ENCODE measurements around the gene C17orf67. TPM values are rescaled to one million over a fixed set of nuclear protein-coding genes. Genes with fewer than 3 reads are reported as not detected.
A peak's percentile ranks its signal among the peaks of the same experiment; 100 is the strongest.

C17orf67 gene
- total and polyA plus RNA-seq, 2 experiments from 2014 or later: 1.2 to 1.3 TPM

GRCh38 chr17:56815711-56816110 is 18.0 kb downstream of the C17orf67 start:
- DNase-seq: peak; percentile 65
- Histone ChIP-seq H2AFZ (no peak overlapping the region), H3K36me3 (ENCODE audit: low read depth) (no peaks in the 10 kb centered on the region), H3K9me3 (ENCODE audit: low read depth) (no peaks in the 10 kb centered on the region), H3K4me1 (ENCODE audit: insufficient read depth) (no peaks in the 10 kb centered on the region), H3K27me3 (replicated peaks; ENCODE audit: insufficient read depth) (no peaks in the 10 kb centered on the region), H3K9me2 (ENCODE audit: insufficient read depth) (no peaks in the 10 kb centered on the region), H3K4me2 (ENCODE audit: unreplicated experiment) (peak overlapping the region; percentile 4), H3K9ac (no peak overlapping the region), H3K4me3 (no peak overlapping the region), H3K79me2 (ENCODE audit: insufficient read depth) (no peaks in the 10 kb centered on the region), H3K27ac (no peak overlapping the region), H4K20me1 (ENCODE audit: insufficient read depth) (no peaks in the 10 kb centered on the region), H3F3A (ENCODE audit: insufficient read depth) (no peaks in the 10 kb centered on the region)
- no peak for TF ChIP-seq EZH2 (IDR thresholded peaks at IDR 0.05; ENCODE audit: insufficient read depth, poor library complexity, severe bottlenecking)
- no peak for TF ChIP-seq EZH2phosphoT487 (IDR thresholded peaks at IDR 0.05; ENCODE audit: insufficient read depth, low read depth)
- 62 to 67% methylated on average over 6 of the region's 6 CpGs for WGBS, 2 experiments (ENCODE audit: low coverage in 1 of 2, low lambda C conversion rate in 2 of 2, missing lambda C conversion rate in 2 of 2)
- in situ Hi-C loops (cut with MboI): loop anchor here (5.0 kb wide), 1 partner anchor 127 kb away; no protein-coding TSS in a partner anchor

DNA sequence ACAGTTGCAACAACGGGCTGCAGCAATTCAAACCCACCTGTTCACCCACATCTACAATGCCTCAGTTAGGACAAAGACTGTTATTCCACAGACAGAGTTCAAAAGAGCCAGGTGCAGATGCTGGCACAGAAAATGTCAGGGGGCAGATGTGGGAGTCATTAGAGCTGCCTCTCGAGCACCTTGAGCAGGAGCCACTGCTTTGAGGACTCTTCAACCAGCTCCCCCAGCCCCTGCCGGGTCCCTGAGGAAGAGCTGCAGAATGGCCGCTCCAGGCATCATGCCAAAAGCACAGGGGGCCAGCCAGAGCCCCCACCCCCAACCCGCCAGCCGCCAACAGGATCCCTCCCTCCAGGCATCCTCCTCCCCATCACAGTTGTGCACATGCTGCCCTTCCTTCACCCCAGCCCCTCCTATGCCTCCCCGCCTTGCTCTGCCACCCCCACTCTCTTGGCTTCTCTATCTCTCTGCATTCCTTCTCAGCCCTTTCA is 20.8 kb downstream of the C17orf67 start:
- Histone ChIP-seq H3F3A (ENCODE audit: insufficient read depth) (no peaks in the 10 kb centered on the region), H3K9me3 (ENCODE audit: low read depth) (no peaks in the 10 kb centered on the region), H3K79me2 (ENCODE audit: insufficient read depth) (no peaks in the 10 kb centered on the region), H3K9ac (no peak overlapping the region), H3K27me3 (replicated peaks; ENCODE audit: insufficient read depth) (no peaks in the 10 kb centered on the region), H3K4me1 (ENCODE audit: insufficient read depth) (no peaks in the 10 kb centered on the region), H3K36me3 (ENCODE audit: low read depth) (no peaks in the 10 kb centered on the region), H3K27ac (no peak overlapping the region), H3K9me2 (ENCODE audit: insufficient read depth) (no peaks in the 10 kb centered on the region), H3K4me3 (no peak overlapping the region), H2AFZ (no peak overlapping the region), H4K20me1 (ENCODE audit: insufficient read depth) (no peaks in the 10 kb centered on the region), H3K4me2 (ENCODE audit: unreplicated experiment) (no peak overlapping the region)
- WGBS, 2 experiments (ENCODE audit: low coverage in 1 of 2, low lambda C conversion rate in 2 of 2, missing lambda C conversion rate in 2 of 2): 67 to 69% methylated on average over 5 to 7 of the region's 7 CpGs
- in situ Hi-C loops (cut with MboI): no loop called here
- DNase-seq: no peak
- TF ChIP-seq EZH2phosphoT487 (IDR thresholded peaks at IDR 0.05; ENCODE audit: insufficient read depth, low read depth): no peak
- TF ChIP-seq EZH2 (IDR thresholded peaks at IDR 0.05; ENCODE audit: insufficient read depth, poor library complexity, severe bottlenecking): no peak

DNA sequence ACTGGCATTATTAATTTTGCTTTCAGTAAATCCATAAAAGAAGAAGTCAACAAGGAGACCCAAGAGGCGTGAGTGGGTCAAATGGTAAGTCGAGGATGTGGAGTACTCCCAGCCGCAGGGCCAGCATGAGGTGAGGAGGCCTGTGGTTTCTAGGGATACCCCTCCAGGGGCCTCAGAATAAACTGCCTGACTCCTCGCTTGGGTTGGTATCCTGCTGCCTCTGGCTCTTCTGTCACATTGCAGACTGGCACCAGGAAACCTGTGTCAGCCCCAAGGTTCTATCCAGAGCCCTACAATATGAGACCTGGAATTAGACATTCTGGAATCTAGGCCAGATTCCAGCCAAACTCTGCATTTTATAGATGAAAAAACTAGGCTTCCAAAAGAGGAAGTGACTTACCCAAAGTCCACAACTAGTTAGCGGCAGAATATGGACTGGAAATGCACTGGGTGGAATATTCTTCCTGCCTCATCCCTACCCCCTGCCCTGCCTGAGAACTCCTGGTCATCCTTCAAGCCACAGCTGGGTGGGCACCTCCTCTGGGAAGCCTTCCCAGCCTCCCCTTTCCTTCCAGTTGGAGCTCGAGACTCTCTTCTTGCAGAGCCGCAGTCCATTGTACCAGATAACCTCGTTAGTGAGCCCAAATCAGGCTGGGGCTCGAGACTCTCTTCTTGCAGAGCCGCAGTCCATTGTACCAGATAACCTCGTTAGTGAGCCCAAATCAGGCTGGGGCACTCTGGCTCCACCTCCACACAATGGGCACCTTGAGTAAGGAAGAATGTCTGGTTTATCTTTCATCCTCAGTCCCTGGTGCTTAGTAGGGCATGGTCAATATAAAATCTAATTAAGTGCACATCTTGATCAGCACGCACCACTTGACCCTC is 22.6 kb downstream of the C17orf67 start:
- no peaks in the 10 kb centered on the region for H3K9me3 ChIP-seq (ENCODE audit: low read depth)
- in situ Hi-C loops (cut with MboI): no loop called here
- no peak for DNase-seq

GRCh38 chr17:56810343-56810742 is 23.4 kb downstream of the C17orf67 start:
- in situ Hi-C loops (cut with MboI): no loop called here
- Histone ChIP-seq H3K36me3 (ENCODE audit: low read depth) (no peaks in the 10 kb centered on the region), H3K9ac (no peak overlapping the region), H3K4me2 (ENCODE audit: unreplicated experiment) (no peak overlapping the region), H3K4me1 (ENCODE audit: insufficient read depth) (no peaks in the 10 kb centered on the region), H3F3A (ENCODE audit: insufficient read depth) (no peaks in the 10 kb centered on the region), H3K9me3 (ENCODE audit: low read depth) (no peaks in the 10 kb centered on the region), H4K20me1 (ENCODE audit: insufficient read depth) (no peaks in the 10 kb centered on the region), H3K27ac (no peak overlapping the region), H3K79me2 (ENCODE audit: insufficient read depth) (no peaks in the 10 kb centered on the region), H2AFZ (no peak overlapping the region), H3K27me3 (replicated peaks; ENCODE audit: insufficient read depth) (no peaks in the 10 kb centered on the region), H3K9me2 (ENCODE audit: insufficient read depth) (no peaks in the 10 kb centered on the region), H3K4me3 (no peak overlapping the region)
- DNase-seq: no peak
- TF ChIP-seq EZH2 (IDR thresholded peaks at IDR 0.05; ENCODE audit: insufficient read depth, poor library complexity, severe bottlenecking): no peak
- TF ChIP-seq EZH2phosphoT487 (IDR thresholded peaks at IDR 0.05; ENCODE audit: insufficient read depth, low read depth): no peak
- WGBS, 2 experiments (ENCODE audit: low coverage in 1 of 2, low lambda C conversion rate in 2 of 2, missing lambda C conversion rate in 2 of 2): 66 to 67% methylated on average over 2 of the region's 2 CpGs

More for the DNA sequence above, 22.6 kb downstream of the C17orf67 start:
- no peak overlapping the region for H3K4me3 ChIP-seq
- no peaks in the 10 kb centered on the region for H3K27me3 ChIP-seq (replicated peaks; ENCODE audit: insufficient read depth)
- no peak overlapping the region for H2AFZ ChIP-seq
- H3K9me2 ChIP-seq (ENCODE audit: insufficient read depth): no peaks in the 10 kb centered on the region
- H3K4me2 ChIP-seq (ENCODE audit: unreplicated experiment): no peak overlapping the region
- 96 to 97% methylated on average over 12 of the region's 12 CpGs for WGBS, 2 experiments (ENCODE audit: low coverage in 1 of 2, low lambda C conversion rate in 2 of 2, missing lambda C conversion rate in 2 of 2)
- no peaks in the 10 kb centered on the region for H3K4me1 ChIP-seq (ENCODE audit: insufficient read depth)
- H4K20me1 ChIP-seq (ENCODE audit: insufficient read depth): no peaks in the 10 kb centered on the region
- no peaks in the 10 kb centered on the region for H3F3A ChIP-seq (ENCODE audit: insufficient read depth)
- no peak overlapping the region for H3K27ac ChIP-seq
- H3K36me3 ChIP-seq (ENCODE audit: low read depth): no peaks in the 10 kb centered on the region
- H3K79me2 ChIP-seq (ENCODE audit: insufficient read depth): no peaks in the 10 kb centered on the region
- H3K9ac ChIP-seq: no peak overlapping the region
- no peak for TF ChIP-seq EZH2 (IDR thresholded peaks at IDR 0.05; ENCODE audit: insufficient read depth, poor library complexity, severe bottlenecking)
- TF ChIP-seq EZH2phosphoT487 (IDR thresholded peaks at IDR 0.05; ENCODE audit: insufficient read depth, low read depth): no peak
